GM23248 (cell line): ENCODE data around the gene MUSK. TPM values are rescaled to one million over a fixed set of nuclear protein-coding genes. Genes with fewer than 3 reads are reported as not detected.
"Not testable (repeated sequence)": the region's sequence is repeated elsewhere in the genome, so short reads cannot be mapped to it uniquely, and the experiment has no call there.

Source experiments
- DNase-seq: peaks from one replicate; pipeline ENCODE4 v3.0.0-alpha.2; 2015
- H2AFZ ChIP-seq: fragments of 200-600 bp; sonication (generic); 2 replicates; pipeline ENCODE4 v1.6.1; 2016; ENCODE audit warnings: antibody characterized with exemption
- H3F3A ChIP-seq: fragments of 200-600 bp; sonication (generic); 2 replicates; pipeline ENCODE4 v1.6.1; 2016; ENCODE audit warnings: mild to moderate bottlenecking, antibody characterized with exemption, mixed run types; ENCODE audit not compliant: insufficient read depth
- H3K27ac ChIP-seq: fragments of 200-600 bp; sonication (generic); 2 replicates; pipeline ENCODE4 v1.5.1; 2016; ENCODE audit warnings: mild to moderate bottlenecking
- H3K27me3 ChIP-seq: fragments of 200-600 bp; sonication (generic); replicated peaks from 2 replicates; pipeline ENCODE4 v1.6.1; 2016; ENCODE audit warnings: mild to moderate bottlenecking; ENCODE audit not compliant: insufficient read depth
- H3K36me3 ChIP-seq: fragments of 200-600 bp; sonication (generic); 2 replicates; pipeline ENCODE4 v1.6.1; 2016; ENCODE audit warnings: low read depth, mild to moderate bottlenecking
- H3K4me1 ChIP-seq: fragments of 200-600 bp; sonication (generic); 2 replicates; pipeline ENCODE4 v1.6.1; 2016; ENCODE audit warnings: mild to moderate bottlenecking; ENCODE audit not compliant: insufficient read depth
- H3K4me2 ChIP-seq: fragments of 200-600 bp; sonication (generic); one replicate; pipeline ENCODE4 v1.6.1; 2016; ENCODE audit warnings: mild to moderate bottlenecking; ENCODE audit not compliant: unreplicated experiment
- H3K4me3 ChIP-seq: fragments of 200-600 bp; sonication (generic); 2 replicates; pipeline ENCODE4 v1.5.1; 2016; ENCODE audit warnings: mild to moderate bottlenecking
- H3K79me2 ChIP-seq: fragments of 200-600 bp; sonication (generic); 2 replicates; pipeline ENCODE4 v1.6.1; 2016; ENCODE audit warnings: mild to moderate bottlenecking; ENCODE audit not compliant: insufficient read depth
- H3K9ac ChIP-seq: fragments of 200-600 bp; sonication (generic); 2 replicates; pipeline ENCODE4 v1.6.1; 2016; ENCODE audit warnings: mild to moderate bottlenecking
- H3K9me2 ChIP-seq: fragments of 200-600 bp; sonication (generic); 2 replicates; pipeline ENCODE4 v1.6.1; 2016; ENCODE audit warnings: mixed run types, mild to moderate bottlenecking, moderate library complexity; ENCODE audit not compliant: insufficient read depth
- H3K9me3 ChIP-seq: fragments of 200-600 bp; sonication (generic); one replicate; pipeline ENCODE4 v1.6.1; 2017; ENCODE audit warnings: low read depth
- H4K20me1 ChIP-seq: fragments of 200-600 bp; sonication (generic); 2 replicates; pipeline ENCODE4 v1.6.0; 2016; ENCODE audit not compliant: insufficient read depth
- EZH2 ChIP-seq: fragments of 200-600 bp; sonication (generic); IDR thresholded peaks from 2 replicates; pipeline ENCODE4 v1.6.1; 2018; ENCODE audit warnings: antibody characterized with exemption, mild to moderate bottlenecking; ENCODE audit not compliant: insufficient read depth, poor library complexity, severe bottlenecking
- EZH2phosphoT487 ChIP-seq: fragments of 200-600 bp; sonication (generic); IDR thresholded peaks from 2 replicates; pipeline ENCODE4 v1.6.1; 2018; ENCODE audit warnings: antibody characterized with exemption, moderate library complexity, mild to moderate bottlenecking, low read depth; ENCODE audit not compliant: insufficient read depth
- WGBS, 2 experiments: methylation state at CpG; one replicate each; pipeline ENCODE4 v1.1.6; 2015 to 2017; ENCODE audit warnings: low lambda C conversion rate in 2 of 2, low coverage in 1 of 2; ENCODE audit errors: missing lambda C conversion rate in 2 of 2; 5-methylcytosine and 5-hydroxymethylcytosine counted together
- in situ Hi-C: fragments of 300-500 bp; cut with MboI; formaldehyde crosslinking; loops from 2 replicates; pipeline ENCODE4 v1.15.0; 2020
- polyA plus RNA-seq: library from polyadenylated mRNA; unstranded; fragments of >200 nt; fragmentation: Nextera tagmentation; extraction: Ambion mirVana; gene quantifications from 2 replicates; pipeline ENCODE4 v1.2.1, GENCODE V29; 2016
- total RNA-seq: library from RNA; depleted of rRNA; stranded (reverse); fragments of >200 nt; shearing (Covaris generic); gene quantifications from 2 replicates; pipeline ENCODE4 v1.2.3, GENCODE V29; 2014

The MUSK gene
- total and polyA plus RNA-seq, 2 experiments from 2014 or later, result not detected

- Histone ChIP-seq H3K4me1 (no peaks in the 10 kb centered on the region), H3K9me3 (no peaks in the 10 kb centered on the region), H3K9me2 (no peaks in the 10 kb centered on the region), H2AFZ (no peak overlapping the region), H3K36me3 (no peaks in the 10 kb centered on the region), H3K27me3 (no peaks in the 10 kb centered on the region), H3K9ac (no peak overlapping the region), H3F3A (no peaks in the 10 kb centered on the region), H3K79me2 (no peaks in the 10 kb centered on the region), H3K4me2 (no peak overlapping the region), H3K4me3 (no peak overlapping the region), H4K20me1 (no peaks in the 10 kb centered on the region), H3K27ac (no peak overlapping the region)
- DNase-seq, result no peak
- TF ChIP-seq EZH2 (no peak), EZH2phosphoT487 (no peak)
- in situ Hi-C loops, result no loop called here
- 62 to 71% methylated on average over 3 of the region's 3 CpGs for WGBS, 2 experiments
Observed at GRCh38 chr9:110812886-110813285, 144.3 kb downstream of the MUSK start.

- Histone ChIP-seq H2AFZ (no peak overlapping the region), H3F3A (no peaks in the 10 kb centered on the region), H3K9me2 (no peaks in the 10 kb centered on the region), H3K4me1 (no peaks in the 10 kb centered on the region), H3K79me2 (no peaks in the 10 kb centered on the region), H3K36me3 (no peaks in the 10 kb centered on the region), H3K4me2 (no peak overlapping the region), H3K9ac (no peak overlapping the region), H3K27me3 (no peaks in the 10 kb centered on the region), H4K20me1 (no peaks in the 10 kb centered on the region), H3K27ac (no peak overlapping the region), H3K4me3 (no peak overlapping the region), H3K9me3 (no peaks in the 10 kb centered on the region)
- whole genome bisulfite sequencing, 2 experiments, result 81 to 84% methylated on average over 2 of the region's 2 CpGs
- in situ Hi-C loops, result no loop called here
- TF ChIP-seq EZH2, result no peak
- no peak for TF ChIP-seq EZH2phosphoT487
- no peak for DNase-seq
Observed at GRCh38 chr9:110814159-110814558, 145.6 kb downstream of the MUSK start.

- Histone ChIP-seq H3K27me3 (no peaks in the 10 kb centered on the region), H3K36me3 (no peaks in the 10 kb centered on the region), H4K20me1 (no peaks in the 10 kb centered on the region), H3K9ac (no peak overlapping the region), H3K9me2 (no peaks in the 10 kb centered on the region), H3K4me1 (no peaks in the 10 kb centered on the region), H3F3A (no peaks in the 10 kb centered on the region), H3K79me2 (no peaks in the 10 kb centered on the region), H3K4me3 (no peak overlapping the region), H3K9me3 (no peaks in the 10 kb centered on the region), H3K4me2 (no peak overlapping the region), H2AFZ (no peak overlapping the region), H3K27ac (no peak overlapping the region)
- no peak for TF ChIP-seq EZH2
- no peak for TF ChIP-seq EZH2phosphoT487
- WGBS, 2 experiments, result 14 to 41% methylated on average over 1 of the region's 1 CpG
- DNase-seq, result no peak
- in situ Hi-C loops, result no loop called here
Observed at GRCh38 chr9:110815361-110815760, 146.8 kb downstream of the MUSK start.

GRCh38 chr9:110820381-110820780, 151.8 kb downstream of the MUSK start:
- in situ Hi-C loops, result no loop called here
- no peak overlapping the region for H3K27ac ChIP-seq

GRCh38 chr9:110821064-110821463, 152.5 kb downstream of the MUSK start:
- Histone ChIP-seq H2AFZ (no peak overlapping the region), H3K4me3 (no peak overlapping the region), H3K27me3 (no peaks in the 10 kb centered on the region), H4K20me1 (no peaks in the 10 kb centered on the region), H3K27ac (no peak overlapping the region), H3K9ac (no peak overlapping the region), H3K9me2 (no peaks in the 10 kb centered on the region), H3K4me1 (no peaks in the 10 kb centered on the region), H3K36me3 (no peaks in the 10 kb centered on the region), H3K9me3 (no peaks in the 10 kb centered on the region), H3K79me2 (no peaks in the 10 kb centered on the region), H3F3A (no peaks in the 10 kb centered on the region), H3K4me2 (no peak overlapping the region)
- in situ Hi-C loops, result no loop called here
- no peak for DNase-seq
- WGBS, 2 experiments, result 56 to 83% methylated on average over 1 of the region's 1 CpG
- TF ChIP-seq EZH2phosphoT487, result no peak
- TF ChIP-seq EZH2, result no peak

More at GRCh38 chr9:110820381-110820780, 151.8 kb downstream of the MUSK start:
- H2AFZ ChIP-seq, result no peak overlapping the region
- 22 to 33% methylated on average over 1 of the region's 1 CpG for WGBS, 2 experiments
- H3K79me2 ChIP-seq, result no peaks in the 10 kb centered on the region
- H3F3A ChIP-seq, result no peaks in the 10 kb centered on the region
- no peaks in the 10 kb centered on the region for H3K4me1 ChIP-seq
- H3K4me2 ChIP-seq, result no peak overlapping the region
- no peak overlapping the region for H3K4me3 ChIP-seq
- H4K20me1 ChIP-seq, result no peaks in the 10 kb centered on the region
- H3K36me3 ChIP-seq, result no peaks in the 10 kb centered on the region
- no peak for DNase-seq
- no peaks in the 10 kb centered on the region for H3K9me3 ChIP-seq
- no peak for TF ChIP-seq EZH2
- no peaks in the 10 kb centered on the region for H3K27me3 ChIP-seq
- H3K9ac ChIP-seq, result no peak overlapping the region
- H3K9me2 ChIP-seq, result no peaks in the 10 kb centered on the region

- H3K36me3 ChIP-seq, H3K4me1 ChIP-seq, DNase-seq, H3K9me3 ChIP-seq, H3K79me2 ChIP-seq, H3K27me3 ChIP-seq, H4K20me1 ChIP-seq, in situ Hi-C loops, H2AFZ ChIP-seq, H3K9me2 ChIP-seq, H3K4me2 ChIP-seq, H3K27ac ChIP-seq, H3K9ac ChIP-seq, H3K4me3 ChIP-seq: not testable (repeated sequence)
- peaks cover 12% of the 10 kb centered on the region for H3F3A ChIP-seq
Observed at GRCh38 chr9:110825129-110825528, 156.5 kb downstream of the MUSK start.
